GM19397 (cell line): ENCODE data around the gene SIRPA.

Source experiments
- ATAC-seq: cut with Tn5 transposase; IDR thresholded peaks from one replicate; pipeline ENCODE4 v1.9.1; 2021; ENCODE audit warnings: mild to moderate bottlenecking, moderate library complexity; ENCODE audit not compliant: unreplicated experiment

Gene SIRPA

DNA sequence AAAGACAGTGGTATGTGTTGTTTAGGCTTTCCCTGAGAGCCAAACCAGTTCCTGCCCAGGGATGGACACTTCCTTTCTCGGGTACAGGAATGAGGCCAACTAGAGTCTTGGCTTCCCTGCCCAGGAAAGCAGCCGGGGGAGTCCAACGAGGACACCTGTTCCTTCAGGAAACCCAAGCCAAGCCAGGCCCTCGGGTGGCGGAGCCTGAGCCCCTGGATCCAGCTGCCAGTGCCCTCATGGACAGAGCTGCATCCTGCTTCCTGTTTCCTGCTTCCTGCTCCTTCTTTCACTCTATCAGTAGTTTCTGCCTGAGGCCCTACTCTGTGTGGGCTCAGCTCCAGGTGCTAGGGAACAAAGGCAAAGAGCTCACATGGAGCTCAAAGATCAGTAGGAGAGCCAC lies 7.9 kb upstream of the SIRPA start:
- ATAC-seq, result no peak

DNA sequence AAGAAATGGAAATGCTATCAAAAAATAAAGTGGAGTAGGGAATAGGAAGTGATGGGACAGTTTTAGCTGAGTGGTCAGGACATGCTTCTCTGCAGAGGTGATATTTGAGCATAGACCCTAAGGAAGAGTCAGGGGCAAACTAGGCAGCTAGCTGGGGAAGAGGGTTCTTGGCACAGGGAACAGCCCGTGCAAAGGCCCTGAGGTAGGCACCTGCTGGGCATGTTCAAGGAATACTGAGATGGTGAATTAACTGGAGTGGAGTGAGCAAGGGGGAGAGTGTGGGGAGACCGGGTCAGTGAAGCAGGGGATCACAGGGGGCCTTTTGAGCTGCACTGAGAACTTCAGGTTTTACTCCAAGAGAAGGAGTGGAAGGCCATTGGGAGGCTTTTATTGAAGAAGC lies 7.5 kb upstream of the SIRPA start:
- no peak for ATAC-seq

DNA sequence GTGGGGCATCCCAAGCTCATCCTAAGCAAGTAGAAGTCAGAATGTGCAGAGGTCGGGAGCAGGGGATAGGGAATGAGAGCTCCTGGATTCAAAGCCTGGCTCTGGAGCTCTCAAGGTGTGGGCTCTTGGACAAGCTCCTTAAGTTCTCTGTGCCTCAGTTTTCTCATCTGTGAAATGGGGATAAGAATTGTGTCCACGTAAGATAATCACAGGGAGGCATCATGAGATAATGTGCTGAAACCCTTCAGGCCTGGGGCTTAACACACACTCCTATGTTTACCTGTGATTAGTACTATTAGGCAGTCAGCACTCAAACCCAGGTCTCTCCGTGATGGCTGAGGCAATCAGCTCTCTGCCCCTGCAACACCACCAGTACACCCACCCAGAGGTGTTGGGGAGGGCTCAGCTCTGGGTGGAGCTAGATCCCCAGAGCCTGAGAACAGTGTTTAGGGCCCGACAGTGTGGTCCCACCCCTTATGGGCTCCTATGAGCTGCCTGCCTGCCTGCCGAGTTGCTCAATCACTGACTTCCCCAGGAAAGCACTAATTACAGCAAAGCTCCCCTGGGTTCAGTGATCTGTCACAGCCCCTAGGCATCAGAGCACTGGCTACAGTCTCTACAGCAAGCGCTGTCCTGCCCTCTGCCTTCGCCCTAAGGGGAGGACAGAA lies 6.3 kb upstream of the SIRPA start:
- ATAC-seq, result no peak

DNA sequence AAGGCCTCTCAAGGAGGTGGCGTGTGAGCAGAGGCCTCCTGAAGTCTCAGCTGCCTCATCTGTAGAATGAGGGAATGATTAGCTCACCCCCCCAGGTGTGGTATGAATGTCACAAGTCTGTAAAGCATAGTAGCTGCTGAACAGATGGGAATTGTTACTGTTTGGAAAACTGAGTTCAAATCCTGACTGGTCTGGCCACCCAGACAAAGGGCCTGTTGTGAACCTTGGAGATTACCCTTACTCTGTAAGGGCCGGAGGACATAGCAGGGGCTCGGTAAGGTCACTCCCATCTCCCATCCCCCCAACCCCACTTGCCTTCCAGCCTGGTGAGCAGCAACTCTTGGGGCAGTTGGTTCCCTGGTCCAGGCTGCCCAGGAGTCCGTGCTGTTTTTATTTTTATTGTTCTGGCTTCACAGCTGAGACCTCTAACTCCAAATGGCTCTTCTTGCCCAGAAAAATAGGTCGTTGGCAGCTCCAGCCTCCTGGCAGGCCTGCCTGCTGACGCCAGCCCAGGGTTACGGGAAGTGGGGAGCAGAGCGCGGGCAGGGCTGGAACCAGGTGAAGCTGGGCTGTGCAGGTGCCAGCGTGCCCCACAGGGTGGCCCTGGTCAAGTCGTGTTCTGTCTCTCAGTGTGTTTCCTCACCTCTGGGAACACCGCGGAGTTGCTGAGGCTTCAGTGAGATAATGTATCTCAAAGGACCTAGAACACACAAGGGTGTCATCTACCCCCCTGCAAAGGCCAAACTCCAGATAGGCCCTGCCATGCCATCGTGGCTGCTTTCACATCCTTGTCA lies 4.5 kb upstream of the SIRPA start:
- ATAC-seq, result no peak

DNA sequence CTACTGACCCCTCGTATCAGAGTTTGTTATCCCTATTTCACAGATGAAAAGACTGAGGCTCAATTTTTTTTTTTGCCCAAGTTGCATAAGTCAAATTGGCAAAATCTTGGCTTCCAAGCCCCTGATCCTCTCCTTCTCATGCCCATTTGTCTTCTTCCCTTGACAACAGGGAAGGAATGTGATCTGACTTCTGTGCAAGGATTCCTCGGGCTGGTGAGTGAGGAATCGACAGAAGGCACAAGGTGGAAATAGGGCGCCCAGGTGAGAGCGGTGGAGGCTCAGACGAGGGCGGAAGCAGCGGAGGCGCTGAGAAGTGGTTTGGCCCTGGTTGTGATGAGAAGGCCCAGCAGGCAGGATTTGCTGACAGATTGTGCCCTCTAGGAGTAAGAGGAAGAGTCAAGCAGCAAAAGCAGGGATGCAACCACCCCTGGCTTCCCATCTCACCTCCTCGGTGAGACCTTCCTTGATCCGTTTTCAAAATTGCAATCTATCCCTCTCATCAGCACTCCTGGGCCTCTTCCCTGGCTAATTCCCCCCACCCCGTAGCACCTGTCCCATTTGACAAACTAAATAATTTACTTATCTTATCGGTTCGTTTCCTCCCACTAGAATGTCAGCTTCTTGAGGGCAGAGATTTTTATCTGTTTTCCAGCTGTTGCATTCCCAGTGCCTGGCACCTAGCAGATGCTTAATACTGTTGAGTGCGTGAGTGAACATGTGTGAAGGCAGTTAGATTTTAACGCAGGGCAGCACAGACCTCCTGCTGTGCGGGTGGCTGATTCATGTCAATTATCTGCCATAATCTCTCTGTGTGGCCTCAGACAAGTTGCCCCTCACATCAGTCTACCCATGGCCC lies 3.7 kb upstream of the SIRPA start:
- ATAC-seq, result no peak

DNA sequence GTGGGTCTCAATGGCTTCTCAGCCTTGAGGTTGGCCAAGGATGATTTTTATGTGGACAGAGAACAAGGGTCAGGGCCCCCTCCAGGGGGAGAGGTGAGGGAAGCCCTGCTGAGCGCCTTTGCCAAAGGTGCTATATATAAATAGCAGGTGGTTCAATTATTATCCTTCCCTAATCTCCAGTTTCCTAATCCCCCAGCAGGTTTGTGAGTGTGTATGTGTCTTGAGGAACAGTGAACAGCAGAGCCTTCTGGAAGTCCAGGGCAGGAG lies 3.2 kb upstream of the SIRPA start:
- no peak for ATAC-seq

DNA sequence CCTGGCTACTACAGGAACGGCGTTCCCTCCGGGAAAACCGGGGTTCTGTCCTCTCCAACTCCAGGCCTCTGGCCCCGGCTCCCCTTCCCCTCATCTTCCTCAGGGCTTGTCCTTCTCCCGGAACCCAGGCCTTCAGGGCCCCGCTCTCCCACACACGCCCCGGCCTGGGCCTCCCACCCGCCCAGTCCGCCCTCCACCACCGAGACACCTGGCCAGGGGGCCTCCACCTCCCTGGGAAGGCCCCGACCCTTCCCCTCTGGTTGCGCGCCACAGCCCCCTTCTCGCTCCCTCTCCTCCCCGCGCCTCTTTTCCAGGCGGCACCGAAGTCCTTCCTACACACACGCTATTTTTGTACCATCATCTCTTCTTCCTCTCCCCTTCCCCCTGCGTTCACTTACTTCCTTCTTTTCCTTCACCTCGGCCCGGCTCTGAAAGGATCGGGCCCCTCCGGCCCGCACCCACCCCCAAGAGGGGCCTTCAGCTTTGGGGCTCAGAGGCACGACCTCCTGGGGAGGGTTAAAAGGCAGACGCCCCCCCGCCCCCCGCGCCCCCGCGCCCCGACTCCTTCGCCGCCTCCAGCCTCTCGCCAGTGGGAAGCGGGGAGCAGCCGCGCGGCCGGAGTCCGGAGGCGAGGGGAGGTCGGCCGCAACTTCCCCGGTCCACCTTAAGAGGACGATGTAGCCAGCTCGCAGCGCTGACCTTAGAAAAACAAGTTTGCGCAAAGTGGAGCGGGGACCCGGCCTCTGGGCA lies 1.3 kb upstream of the SIRPA start:
- no peak for ATAC-seq

DNA sequence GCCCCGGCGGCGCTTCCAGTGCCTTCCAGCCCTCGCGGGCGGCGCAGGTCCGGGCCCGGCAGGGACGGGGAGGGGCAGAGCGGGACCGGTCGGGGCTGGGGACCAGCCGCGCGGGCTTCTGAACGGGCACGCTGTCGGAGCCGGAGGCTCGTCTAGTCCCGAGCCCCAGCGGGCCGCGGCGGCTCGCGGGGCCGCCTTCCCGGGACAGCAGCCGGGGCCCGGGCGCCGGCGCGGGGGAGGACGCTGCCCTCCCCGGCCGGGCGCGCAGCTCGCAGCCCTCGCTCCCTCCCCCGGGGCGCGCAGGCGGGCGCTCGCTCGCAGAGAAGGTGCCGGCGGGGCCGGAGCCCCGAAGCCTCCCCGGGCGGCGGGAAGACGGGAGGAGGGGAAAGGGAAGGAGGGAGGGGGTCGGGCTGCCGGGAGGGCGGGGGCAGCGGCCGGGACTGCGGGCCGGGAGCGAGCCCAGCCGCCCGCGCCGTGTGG lies 696 bp upstream of the SIRPA start:
- ATAC-seq, result no peak

DNA sequence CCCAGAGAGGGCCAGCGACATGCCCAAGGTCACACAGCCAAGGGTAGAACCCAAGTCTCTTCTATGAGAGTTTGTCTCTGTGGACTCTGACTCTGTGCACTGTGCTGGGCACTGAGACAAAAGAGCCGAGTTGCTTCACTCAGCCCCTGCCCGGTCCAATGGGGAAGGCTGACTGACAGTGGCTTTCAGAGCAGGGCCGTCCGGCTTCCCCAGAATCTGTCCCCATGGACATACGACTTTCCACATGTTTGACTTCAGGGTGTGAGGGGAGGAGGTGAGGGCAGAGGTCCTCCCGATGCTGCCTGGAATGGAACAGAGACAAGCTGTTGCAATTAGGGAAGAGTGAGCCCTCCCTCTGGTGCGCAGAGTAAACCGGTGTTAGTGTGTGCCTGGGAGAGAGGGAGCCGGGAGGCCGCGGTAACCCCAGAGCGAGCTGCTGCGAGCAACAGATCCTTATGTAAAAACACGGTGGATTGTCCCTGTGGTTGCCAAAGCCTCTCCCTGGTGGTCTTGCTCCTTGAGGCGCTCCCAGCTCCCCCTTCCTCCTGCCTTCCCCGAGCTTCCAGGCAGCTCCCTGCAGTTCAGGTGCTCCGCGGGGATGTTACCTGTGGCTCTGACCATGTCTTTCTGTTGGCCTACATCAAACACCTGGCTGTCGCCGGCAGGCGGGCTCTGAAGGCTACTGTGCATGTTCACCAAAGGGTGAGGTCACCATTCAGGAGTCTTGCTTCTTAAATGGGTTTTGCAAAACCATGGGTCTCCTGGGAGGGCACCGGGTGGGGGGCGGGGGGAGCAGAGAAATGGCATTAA lies 672 bp downstream of the SIRPA start:
- no peak for ATAC-seq

DNA sequence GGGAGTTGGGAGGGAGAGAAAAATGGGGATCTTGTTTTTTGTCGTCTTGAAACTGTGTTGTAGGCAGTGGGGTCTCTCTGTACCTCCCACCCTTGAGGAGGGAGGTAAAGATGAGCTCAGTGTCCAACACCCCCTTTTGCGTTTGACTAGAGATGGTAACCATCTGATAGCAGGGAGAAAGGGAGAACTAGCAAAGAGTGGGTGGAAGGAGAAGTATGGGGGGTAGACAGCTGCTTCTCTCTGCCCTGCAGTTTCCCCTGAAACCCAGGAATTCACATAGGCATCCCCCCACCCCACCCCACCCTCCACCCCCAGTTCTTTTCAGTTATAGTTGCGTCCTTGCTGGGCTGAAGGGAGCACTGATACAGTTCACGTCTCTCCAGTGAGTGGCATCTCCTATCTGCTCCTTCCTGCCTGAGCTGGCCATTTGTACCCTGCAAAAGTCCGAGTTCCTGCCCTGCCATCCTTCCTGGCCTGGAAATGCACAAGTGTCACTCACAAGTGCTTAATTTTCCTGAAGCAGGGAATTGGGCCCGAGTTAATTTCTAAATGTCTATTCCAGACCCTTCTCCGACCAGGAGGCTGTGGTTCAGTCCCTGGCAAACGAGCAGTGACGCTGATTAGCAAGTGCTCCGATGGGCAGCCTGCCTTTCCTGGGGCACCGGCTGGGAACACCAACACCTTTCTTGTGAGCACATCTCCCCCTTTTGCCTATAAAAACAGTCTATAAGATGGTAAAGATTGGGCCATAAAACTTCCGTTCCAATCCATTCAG lies 1.5 kb downstream of the SIRPA start:
- no peak for ATAC-seq

DNA sequence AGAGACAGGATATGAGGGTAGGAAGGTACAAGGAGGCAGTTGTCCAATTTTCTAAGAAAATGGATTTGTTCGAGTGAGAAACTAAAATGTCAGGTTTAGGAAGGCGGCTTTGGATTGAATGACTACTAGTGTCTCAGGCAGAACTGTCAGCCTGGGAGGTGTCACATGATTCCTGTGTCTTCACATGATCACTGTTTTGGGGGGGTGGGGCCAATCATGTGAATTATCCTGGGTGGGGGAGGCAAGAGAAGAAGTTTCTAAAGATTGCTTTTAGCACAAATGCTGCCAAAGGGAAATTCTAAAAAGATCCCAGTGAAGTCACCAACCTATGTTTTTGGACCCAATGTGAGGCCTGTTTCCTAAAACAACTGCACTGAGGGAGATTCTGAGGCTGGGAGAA lies 2.3 kb downstream of the SIRPA start:
- ATAC-seq, result no peak

DNA sequence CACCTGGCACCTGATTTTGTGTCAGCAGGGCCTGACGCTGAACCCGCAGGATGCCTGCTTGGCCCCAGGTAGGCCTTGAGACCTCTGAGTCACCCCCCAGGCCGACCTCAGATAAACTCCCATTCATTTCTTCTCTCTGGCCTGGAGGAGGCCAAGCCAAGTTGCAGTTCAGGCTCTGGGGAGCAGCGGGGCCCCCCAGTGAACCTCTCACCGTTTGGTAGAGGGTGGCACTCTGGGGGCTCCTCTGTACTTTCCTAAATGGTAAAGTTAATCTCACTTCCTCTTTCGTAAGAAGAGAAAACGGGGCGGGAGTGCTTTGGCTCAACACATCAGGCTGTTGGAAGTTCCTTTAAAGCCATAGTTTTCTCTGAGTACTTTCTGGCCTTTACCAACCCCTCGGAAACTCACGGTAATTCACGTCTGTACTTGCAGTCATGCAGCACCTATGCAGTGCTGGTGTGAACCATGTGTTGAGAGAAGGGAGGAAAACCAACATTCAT lies 2.8 kb downstream of the SIRPA start:
- ATAC-seq, result peak; percentile 57

DNA sequence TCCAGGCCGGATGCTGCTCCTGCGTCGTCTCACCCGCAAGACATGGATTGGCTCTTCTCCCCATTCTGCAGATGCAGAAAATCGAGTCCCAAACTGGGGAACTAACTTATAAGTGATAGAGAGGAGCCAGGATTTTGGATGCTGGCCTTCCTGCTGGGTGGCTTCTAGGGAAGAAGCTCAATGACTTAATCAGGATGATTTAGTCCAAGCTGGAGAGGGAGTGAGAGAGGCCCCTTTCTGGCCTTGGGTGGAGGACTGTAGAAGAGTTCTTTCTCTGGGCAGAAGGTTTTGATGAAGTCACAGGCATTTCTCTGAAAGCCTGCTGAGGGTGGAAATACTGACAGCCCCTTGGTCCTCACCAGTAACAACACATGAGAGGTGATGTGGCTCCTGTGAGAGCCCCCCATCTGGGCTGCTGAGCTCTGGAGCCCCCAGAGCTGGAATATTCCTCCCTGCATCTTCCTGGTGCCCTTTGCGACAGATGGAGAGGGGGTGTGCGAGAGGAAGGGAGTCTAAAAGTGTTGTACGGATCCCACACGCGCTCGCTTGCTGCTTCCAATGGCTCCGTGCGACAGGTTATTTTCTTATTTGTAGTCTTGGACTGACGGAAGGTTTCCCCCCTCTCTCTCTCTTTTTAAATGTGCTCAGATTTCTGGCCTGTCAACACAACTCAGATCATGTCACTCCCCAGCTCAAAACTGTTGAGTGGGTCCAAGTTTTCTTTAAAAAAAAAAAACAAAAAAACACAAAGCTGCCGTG lies 3.5 kb downstream of the SIRPA start:
- no peak for ATAC-seq

DNA sequence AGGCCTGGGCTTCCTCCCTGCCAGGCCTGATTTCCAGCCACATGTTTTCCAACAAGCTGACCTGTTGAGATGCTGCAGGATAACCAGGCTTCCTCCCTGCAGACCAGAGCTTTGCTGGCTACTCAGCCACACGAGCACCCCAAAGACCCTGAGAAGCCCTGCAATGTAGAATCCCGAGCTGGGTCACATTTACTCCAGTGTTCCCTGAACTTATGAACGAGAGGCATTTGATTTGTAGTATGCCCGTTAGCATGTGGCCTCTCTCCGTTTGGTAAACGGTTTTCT lies 4.0 kb downstream of the SIRPA start:
- no peak for ATAC-seq

DNA sequence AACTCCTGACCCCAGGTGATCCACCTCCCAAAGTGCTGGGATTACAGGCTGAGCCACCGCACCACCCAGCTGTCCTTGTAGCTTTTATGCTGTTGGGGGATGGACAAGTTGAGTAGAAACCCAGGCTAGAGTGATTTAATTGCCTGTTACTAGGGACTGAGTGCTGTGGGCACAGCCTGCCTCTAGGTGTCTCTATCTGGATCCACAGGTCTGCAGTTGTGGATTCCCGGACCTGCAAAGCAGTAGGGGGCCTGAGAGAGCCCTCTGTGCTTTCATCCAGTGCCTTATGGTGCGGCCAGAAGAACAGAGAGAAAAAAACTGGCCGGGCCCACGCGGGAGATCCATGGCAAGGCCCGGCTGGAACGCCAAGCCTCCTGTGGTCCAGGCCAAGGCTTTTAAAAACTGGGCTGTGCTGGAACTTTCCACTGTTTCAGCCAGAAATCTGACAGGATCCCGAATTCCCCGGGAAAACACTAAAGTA lies 5.2 kb downstream of the SIRPA start:
- ATAC-seq, result no peak

DNA sequence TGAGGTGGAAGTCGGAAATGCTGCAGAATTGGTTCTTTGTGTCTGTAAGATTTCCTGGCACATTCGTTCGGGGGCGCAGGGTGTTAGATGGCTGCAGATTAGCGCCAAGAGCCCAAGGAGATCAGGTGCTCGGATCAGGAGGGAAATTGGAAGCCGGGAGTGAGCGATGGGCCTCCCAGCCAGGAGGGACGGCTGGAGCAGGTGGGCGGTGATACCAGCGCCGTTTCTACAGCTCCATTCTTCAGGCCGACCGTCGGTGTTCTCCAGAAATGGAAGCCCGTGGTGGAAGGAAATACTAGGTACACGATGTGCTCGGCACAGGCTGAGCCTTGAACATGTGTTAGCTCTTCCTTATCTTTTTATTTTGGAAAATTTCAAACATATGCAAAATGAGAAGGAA lies 6.5 kb downstream of the SIRPA start:
- ATAC-seq, result no peak

DNA sequence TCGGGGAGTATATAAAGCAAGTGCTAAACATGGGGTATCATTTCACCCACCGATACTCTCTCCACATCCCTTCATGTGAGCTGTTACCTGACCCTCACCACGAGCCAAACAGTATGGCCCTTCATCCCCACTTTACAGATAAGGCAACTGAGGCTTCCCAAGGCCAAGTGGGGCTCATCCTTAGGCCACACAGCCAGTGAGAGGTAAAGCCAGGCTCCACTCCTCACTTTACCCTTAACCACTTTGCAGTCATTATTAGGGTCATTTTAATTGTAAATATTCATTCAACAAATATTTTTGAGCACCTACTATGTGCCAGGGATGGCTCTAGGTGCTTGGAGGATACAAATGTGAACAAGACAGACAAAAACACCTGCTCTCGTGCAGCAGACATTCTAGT lies 7.0 kb downstream of the SIRPA start:
- no peak for ATAC-seq

DNA sequence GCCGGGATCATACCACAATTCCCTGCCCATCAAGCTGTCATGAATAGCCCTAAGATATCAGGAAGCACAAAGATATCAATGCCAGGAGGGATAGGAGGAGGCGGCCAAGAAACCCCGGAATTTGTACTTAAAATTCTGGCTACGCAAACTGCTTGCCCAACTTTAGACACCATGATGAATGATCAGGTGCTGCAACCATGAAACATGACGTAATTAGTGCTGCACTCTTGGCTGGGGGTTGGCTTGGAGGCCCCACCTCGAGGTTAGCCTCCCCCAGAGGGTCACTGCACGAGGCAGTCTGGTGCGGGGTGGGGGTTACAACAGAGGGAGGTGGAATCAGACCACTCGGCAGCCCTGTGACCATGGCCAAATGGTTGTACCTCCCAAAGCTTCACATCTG lies 8.9 kb downstream of the SIRPA start:
- ATAC-seq, result no peak

DNA sequence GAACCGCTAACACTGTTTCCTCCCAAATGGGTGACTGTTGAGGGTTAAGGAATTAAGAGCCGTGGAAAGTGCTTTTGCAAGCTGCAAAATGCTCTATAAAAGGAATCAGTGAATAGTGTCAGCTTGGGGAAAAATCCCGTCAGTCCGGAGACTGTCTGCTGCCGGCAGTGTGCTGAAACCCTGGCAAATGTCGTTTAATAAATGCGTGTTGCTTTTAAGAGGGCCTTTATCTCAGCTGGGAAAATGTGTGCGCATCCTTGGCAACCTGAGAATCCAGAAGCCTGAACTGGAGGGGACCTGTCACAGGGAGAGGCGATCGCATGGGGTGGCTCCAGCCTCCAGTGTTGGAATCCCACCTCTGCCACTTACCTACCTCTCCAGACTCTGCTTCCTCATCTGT lies 9.8 kb downstream of the SIRPA start:
- no peak for ATAC-seq
